Heart right ventricle (tissue), 16 donors: Measurements from ENCODE around the gene RHOG. TPM values are rescaled to one million over a fixed set of nuclear protein-coding genes. Genes with fewer than 3 reads are reported as not detected.

ENCODE experiments used
- ATAC-seq, 8 donors: fragments of 200-7000 bp; cut with Tn5 transposase; one replicate each; pipeline ENCODE4 v1.9.1; 2020; ENCODE audit warnings: mild to moderate bottlenecking in 8 of 8, moderate library complexity in 8 of 8, moderate number of reproducible peaks in 1 of 8
- DNase-seq, 2 donors: peaks; one replicate each; pipeline ENCODE4 v3.0.0-alpha.2; 2020
- H3K27ac ChIP-seq, 10 donors: fragments of 200-600 bp; sonication (generic) in 2 of 10; one replicate each; pipeline versions ENCODE4 v1.5.0 to v1.8.0; 2020 to 2022; ENCODE audit warnings: mild to moderate bottlenecking in 3 of 10
- H3K27me3 ChIP-seq, 7 donors: fragments of 200-600 bp; one replicate each; pipeline ENCODE4 v1.8.0; 2021 to 2022; ENCODE audit warnings: mild to moderate bottlenecking in 2 of 7
- H3K36me3 ChIP-seq, 9 donors: fragments of 200-600 bp; sonication (generic) in 1 of 9; one replicate each; pipeline versions ENCODE4 v1.5.0 to v1.8.0; 2020 to 2022; ENCODE audit warnings: mild to moderate bottlenecking in 2 of 9
- H3K4me1 ChIP-seq, 9 donors: fragments of 200-600 bp; sonication (generic) in 1 of 9; one replicate each; pipeline versions ENCODE4 v1.5.0 to v1.8.0; 2020 to 2022; ENCODE audit warnings: mild to moderate bottlenecking in 4 of 9
- H3K4me3 ChIP-seq, 10 donors: fragments of 200-600 bp; sonication (generic) in 2 of 10; one replicate each; pipeline versions ENCODE4 v1.5.0 to v1.8.0; 2020 to 2022; ENCODE audit warnings: mild to moderate bottlenecking in 7 of 10, moderate library complexity in 2 of 10
- H3K9me3 ChIP-seq, 11 donors: fragments of 200-600 bp in 10 of 11; sonication (generic) in 2 of 11; one replicate each; pipeline versions ENCODE4 v1.5.0 to v1.8.0; 2013 to 2022; ENCODE audit warnings: mild to moderate bottlenecking in 2 of 11, control low read depth in 1 of 11, moderate library complexity in 1 of 11
- WGBS, 2 donors: extraction: QIAGEN DNeasy Blood & Tissue Kit; methylation state at CpG; one replicate each; pipeline ENCODE4 v1.1.7; 2013; ENCODE audit warnings: inconsistent platforms in 1 of 2; 5-methylcytosine and 5-hydroxymethylcytosine counted together
- intact Hi-C, 10 donors: fragments of 100-400 bp; cut with DNase I; formaldehyde crosslinking; loops; one replicate each; pipeline versions ENCODE4 v1.11.1 to v1.14.2; 2022
- polyA plus RNA-seq, 2 donors: library from polyadenylated mRNA; stranded (reverse); fragments of 200-250 nt; gene quantifications; one replicate each; pipeline ENCODE4 v1.2.3, GENCODE V29; 2013
- total RNA-seq, 10 donors: library from RNA; stranded (reverse); fragmentation: NEBNext Ultra II Directional in 3 of 10; extraction: Animal tissue kit (Norgen Biotek cat#: 25700) in 3 of 10; gene quantifications; one replicate each; pipeline versions ENCODE4 v1.2.1 to v1.2.4, GENCODE V29; 2021 to 2023
- TF ChIP-seq, protein P1 (sequence below), 9 donors: fragments of 200-600 bp; sonication (generic) in 2 of 9; IDR thresholded peaks; one replicate each; pipeline versions ENCODE4 v1.5.0 to v1.8.0; 2021 to 2022; ENCODE audit warnings: antibody characterized with exemption in 9 of 9, mild to moderate bottlenecking in 5 of 9, moderate library complexity in 1 of 9
- donor health status: Arrhythmogenic right ventricular cardiomyopathy.
- donor health status: ischemic (EF 13 %, LVEDD 7.1; RV severe dilation, severe dysfunction).
- donor health status: healthy with polysubstance abuse.
- donor health status: DM: no; HTN: yes; CAD: no.
- donor health status: DM: no; HTN: no; CAD: no.
- donor health status: ischemic (EF 25% LVEDD 6.9; RV normal size, moderate dysfunction).
- donor health status: ischemic (EF 25% LVEDD 5.7; RV mildly dilated, moderate dysfunction).
- donor health status: healthy.
- donor health status: DM: yes; HTN: yes; CAD: no.
- donor health status: Ischemic cardiomyopathy.
- donor health status: ischemic (EF 35%, LVEDD 5.7; RV mildly dilated, moderate dysfunction).
- donor health status: nonischemic (EF 11% LVEDD 7.7; RV severe dilation, severe dysfunction).
- donor health status: DM: yes; HTN: yes; CAD: no.
- donor health status: PGD.
- donor health status: ischemic (EF 29% LVEDD 5.4; RV normal size, mild dysfunction).
- donor health status: nonischemic (EF 23%, LVEDD 6.1; RV moderate dilation, normal function).

Gene RHOG
- total and polyA plus RNA-seq, 12 donors = 15.3 to 55.7 (median 20.5) TPM

DNA sequence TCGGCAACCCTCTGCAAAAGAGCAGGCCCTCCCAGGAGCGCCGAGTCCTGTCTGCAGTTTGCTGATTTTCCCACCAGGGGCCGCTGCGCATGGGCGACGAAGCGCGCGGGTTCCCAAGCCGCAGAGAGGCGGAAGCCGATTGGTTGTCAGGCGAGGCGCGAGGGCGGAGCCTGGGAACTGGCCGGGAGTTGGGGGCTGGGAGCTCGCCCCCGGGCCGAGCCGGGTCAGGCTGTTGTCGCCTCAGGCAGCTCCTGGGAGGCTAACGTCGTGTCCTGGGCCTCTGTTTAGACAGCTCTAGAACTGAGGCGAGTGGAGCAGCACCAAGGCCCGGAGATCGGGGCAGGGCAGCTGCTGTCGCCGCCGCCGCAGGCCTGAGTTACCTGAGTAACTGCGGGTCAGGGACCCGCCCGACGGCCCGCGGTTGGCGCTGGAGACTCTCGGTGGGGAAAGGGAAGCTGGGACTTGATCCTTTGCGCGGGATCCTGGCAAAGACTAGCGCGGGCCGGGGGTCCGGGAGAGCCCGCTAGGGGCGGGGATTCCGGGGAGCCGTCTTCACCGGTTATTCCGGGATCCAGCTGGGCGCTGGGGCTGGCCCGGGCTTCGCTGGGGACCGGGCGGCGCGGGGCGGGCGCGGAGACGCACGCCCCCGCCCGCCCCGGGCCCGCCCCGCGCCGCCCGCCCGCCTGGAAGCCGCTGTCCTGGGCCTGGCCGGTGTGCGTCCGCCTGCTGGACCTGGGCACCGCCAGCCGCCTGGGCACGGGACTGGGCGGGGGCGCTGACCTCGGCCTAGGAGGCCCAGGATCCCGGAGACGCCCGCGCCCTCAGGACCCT lies 14.4 kb upstream of the RHOG start, which contains the start of gene STIM1:
TSS of gene STIM1 (plus strand) at position 688 of the 831 bp plus-strand sequence. CDS start 607 bp downstream, outside the sequence.
- Histone ChIP-seq H3K4me3 (peak within 1 kb of the TSS; percentile 83 to 98 (median 94)), H3K36me3 (no peaks in the 10 kb centered on the region), H3K27me3 (peaks cover 0 to 4% (median 0%) of the 10 kb centered on the region in 7 donors), H3K9me3 (no peaks in the 10 kb centered on the region), H3K27ac (peak within 1 kb of the TSS; percentile 95 to 99 (median 98)), H3K4me1 (peaks cover 4 to 57% (median 45%) of the 10 kb centered on the region in 9 donors)
- intact Hi-C loops = loop anchor here in 9 of 10 donors (1.0 to 10.0 kb wide), 7 partner anchors 47 to 218 kb away; no protein-coding TSS in a partner anchor
- ATAC-seq (peak; percentile 90 to 96 (median 94)), DNase-seq (peak; percentile 95 to 96)
- TF ChIP-seq, protein P1, sequence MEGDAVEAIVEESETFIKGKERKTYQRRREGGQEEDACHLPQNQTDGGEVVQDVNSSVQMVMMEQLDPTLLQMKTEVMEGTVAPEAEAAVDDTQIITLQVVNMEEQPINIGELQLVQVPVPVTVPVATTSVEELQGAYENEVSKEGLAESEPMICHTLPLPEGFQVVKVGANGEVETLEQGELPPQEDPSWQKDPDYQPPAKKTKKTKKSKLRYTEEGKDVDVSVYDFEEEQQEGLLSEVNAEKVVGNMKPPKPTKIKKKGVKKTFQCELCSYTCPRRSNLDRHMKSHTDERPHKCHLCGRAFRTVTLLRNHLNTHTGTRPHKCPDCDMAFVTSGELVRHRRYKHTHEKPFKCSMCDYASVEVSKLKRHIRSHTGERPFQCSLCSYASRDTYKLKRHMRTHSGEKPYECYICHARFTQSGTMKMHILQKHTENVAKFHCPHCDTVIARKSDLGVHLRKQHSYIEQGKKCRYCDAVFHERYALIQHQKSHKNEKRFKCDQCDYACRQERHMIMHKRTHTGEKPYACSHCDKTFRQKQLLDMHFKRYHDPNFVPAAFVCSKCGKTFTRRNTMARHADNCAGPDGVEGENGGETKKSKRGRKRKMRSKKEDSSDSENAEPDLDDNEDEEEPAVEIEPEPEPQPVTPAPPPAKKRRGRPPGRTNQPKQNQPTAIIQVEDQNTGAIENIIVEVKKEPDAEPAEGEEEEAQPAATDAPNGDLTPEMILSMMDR (IDR thresholded peaks at IDR 0.05) = peak; percentile 94 to 99 (median 98)
- WGBS, 2 donors = 1% methylated on average over 76 to 87 of the region's 87 CpGs

DNA sequence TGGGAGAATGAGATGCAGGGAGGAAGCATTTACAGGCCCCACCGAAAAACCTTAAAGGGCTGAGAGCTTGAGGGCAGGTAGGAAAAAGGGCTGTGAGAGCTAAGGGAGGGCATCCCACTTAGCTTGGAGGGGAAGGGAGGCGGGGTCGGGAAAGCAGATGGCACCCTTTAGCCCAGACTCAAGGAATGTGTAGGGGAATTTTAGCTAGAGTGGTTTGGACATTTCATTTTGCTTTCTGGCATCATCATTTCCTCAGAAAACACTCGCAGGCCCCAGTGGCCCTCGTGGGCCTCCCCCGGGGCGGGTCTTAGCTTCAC lies 13.9 kb upstream of the RHOG start:
- intact Hi-C loops = loop anchor here in 6 of 10 donors (1.0 to 10.0 kb wide), 5 partner anchors 90 to 218 kb away; no protein-coding TSS in a partner anchor
- WGBS, 2 donors = 20 to 30% methylated on average over 7 of the region's 7 CpGs
- TF ChIP-seq, protein P1 (IDR thresholded peaks at IDR 0.05) = no peak
- peaks cover 0 to 4% (median 0%) of the 10 kb centered on the region in 7 donors for H3K27me3 ChIP-seq
- no peaks in the 10 kb centered on the region for H3K36me3 ChIP-seq
- peaks cover 4 to 51% (median 39%) of the 10 kb centered on the region in 9 donors for H3K4me1 ChIP-seq
- ATAC-seq = peak in 1 of 8 donors; percentile 4
- peak overlapping the region in 9 of 10 donors; percentile 95 to 99 (median 99) for H3K27ac ChIP-seq
- H3K4me3 ChIP-seq = peak overlapping the region in 8 of 10 donors; percentile 83 to 98 (median 92)
- no peaks in the 10 kb centered on the region for H3K9me3 ChIP-seq
- DNase-seq = no peak

DNA sequence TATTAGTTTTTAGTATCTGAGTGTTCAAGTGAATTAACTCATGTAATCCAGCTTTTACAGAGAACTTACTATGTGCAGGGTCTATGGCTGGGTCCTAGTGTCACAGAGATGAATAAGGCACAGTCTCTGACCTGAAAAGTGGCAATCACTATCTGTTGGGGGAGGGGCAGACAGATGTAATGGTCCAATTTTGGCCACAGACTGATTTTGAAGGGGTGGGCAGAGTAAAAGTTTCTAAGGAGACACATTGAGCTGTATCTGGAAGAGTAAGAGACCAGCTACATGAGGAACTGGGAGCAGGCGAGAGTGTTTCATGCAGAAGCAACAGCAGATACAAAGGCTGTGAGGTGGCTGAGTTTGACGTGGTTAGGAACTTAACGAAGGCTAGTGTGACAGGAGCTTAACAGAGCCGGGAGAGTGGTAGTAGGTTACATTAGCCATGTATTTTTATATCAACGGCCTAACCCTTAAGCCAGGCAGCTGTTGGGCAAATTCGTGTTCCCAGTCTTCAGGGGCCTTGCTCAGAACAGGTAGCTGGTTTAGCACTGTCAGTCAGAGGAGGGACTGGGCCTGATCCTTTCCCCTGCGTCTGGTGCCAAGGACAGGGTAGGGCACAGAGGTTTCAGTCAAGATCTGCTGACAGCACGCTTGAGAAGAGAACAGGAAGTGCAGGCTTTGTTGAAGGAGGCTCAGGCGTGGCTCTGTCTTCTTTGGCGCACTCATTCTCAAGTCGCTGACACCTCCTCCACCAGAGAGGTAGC lies 13.3 kb upstream of the RHOG start:
- Histone ChIP-seq H3K27me3 (peaks cover 0 to 4% (median 0%) of the 10 kb centered on the region in 7 donors), H3K36me3 (no peaks in the 10 kb centered on the region), H3K4me3 (peak overlapping the region in 4 of 10 donors; percentile 92 to 98 (median 93)), H3K4me1 (peaks cover 4 to 45% (median 34%) of the 10 kb centered on the region in 9 donors), H3K27ac (peak overlapping the region in 8 of 10 donors; percentile 32 to 99 (median 98)), H3K9me3 (no peaks in the 10 kb centered on the region)
- intact Hi-C loops = loop anchor here in 6 of 10 donors (1.0 to 10.0 kb wide), 6 partner anchors 91 to 219 kb away; no protein-coding TSS in a partner anchor
- ATAC-seq = peak in 5 of 8 donors; percentile 1 to 12 (median 6)
- TF ChIP-seq, protein P1 (IDR thresholded peaks at IDR 0.05) = no peak
- 72 to 79% methylated on average over 11 of the region's 11 CpGs for WGBS, 2 donors
- DNase-seq = no peak

DNA sequence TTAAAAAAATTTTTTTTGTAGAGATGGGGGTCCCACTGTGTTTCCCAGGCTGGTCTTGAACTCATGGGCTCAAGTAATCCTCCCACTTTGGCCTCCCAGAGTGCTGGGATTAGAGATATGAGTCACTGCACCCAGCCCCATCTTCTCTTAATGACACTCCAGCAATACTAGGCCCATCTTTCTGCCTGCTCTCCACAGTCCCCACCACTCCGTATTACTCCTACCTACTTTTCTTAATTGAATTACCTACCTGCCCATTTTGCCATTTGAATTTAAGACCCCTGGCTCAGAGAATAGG lies 12.7 kb upstream of the RHOG start:
- peaks cover 0 to 4% (median 0%) of the 10 kb centered on the region in 7 donors for H3K27me3 ChIP-seq
- TF ChIP-seq, protein P1 (IDR thresholded peaks at IDR 0.05) = no peak
- H3K27ac ChIP-seq = peak overlapping the region in 1 of 10 donors; percentile 99
- no peaks in the 10 kb centered on the region for H3K9me3 ChIP-seq
- no peak overlapping the region for H3K4me3 ChIP-seq
- H3K36me3 ChIP-seq = no peaks in the 10 kb centered on the region
- no peak for ATAC-seq
- intact Hi-C loops = loop anchor here in 4 of 10 donors (2.0 to 10.0 kb wide), 3 partner anchors 91 to 217 kb away; no protein-coding TSS in a partner anchor
- H3K4me1 ChIP-seq = peaks cover 4 to 40% (median 28%) of the 10 kb centered on the region in 9 donors
- no peak for DNase-seq
- WGBS, 2 donors = 97 to 98% methylated on average over 1 of the region's 1 CpG
